DOHH2 (cell line): ENCODE measurements around the gene NUP50.

ENCODE experiments used
- H3F3A ChIP-seq: fragments of 200-600 bp; sonication (generic), shearing (Covaris generic); 2 replicates; pipeline ENCODE4 v1.6.0; 2016; ENCODE audit warnings: antibody characterized with exemption, mild to moderate bottlenecking; ENCODE audit not compliant: control insufficient read depth, insufficient read depth
- H3K27ac ChIP-seq: fragments of 200-600 bp; sonication (generic); 2 replicates; pipeline ENCODE4 v1.5.1; 2014; ENCODE audit warnings: low read depth, mild to moderate bottlenecking, low read length, moderate library complexity
- H3K27me3 ChIP-seq: fragments of 200-600 bp; sonication (generic); 2 replicates; pipeline ENCODE4 v1.6.1; 2014; ENCODE audit warnings: mild to moderate bottlenecking, low read length, mixed read lengths; ENCODE audit not compliant: control insufficient read depth
- H3K36me3 ChIP-seq: fragments of 200-600 bp; sonication (generic); 2 replicates; pipeline ENCODE4 v1.6.1; 2014; ENCODE audit warnings: mild to moderate bottlenecking, low read length, moderate library complexity, mixed read lengths; ENCODE audit not compliant: control insufficient read depth
- H3K4me1 ChIP-seq: fragments of 200-600 bp; sonication (generic); 2 replicates; pipeline ENCODE4 v1.6.1; 2014; ENCODE audit warnings: mild to moderate bottlenecking, low read length, mixed read lengths; ENCODE audit not compliant: control insufficient read depth
- H3K4me2 ChIP-seq: fragments of 200-600 bp; sonication (generic); 2 replicates; pipeline ENCODE4 v1.6.0; 2014; ENCODE audit warnings: mild to moderate bottlenecking, low read length, moderate library complexity
- H3K4me3 ChIP-seq: fragments of 200-600 bp; sonication (generic); 2 replicates; pipeline ENCODE4 v1.5.1; 2014; ENCODE audit warnings: mild to moderate bottlenecking, low read length, mixed read lengths
- H3K79me2 ChIP-seq: fragments of 200-600 bp; sonication (generic); 2 replicates; pipeline ENCODE4 v1.6.1; 2014; ENCODE audit warnings: mild to moderate bottlenecking, low read length, mixed read lengths; ENCODE audit not compliant: control insufficient read depth
- H3K9me2 ChIP-seq: fragments of 200-600 bp; sonication (generic); replicated peaks from 2 replicates; pipeline ENCODE4 v1.6.1; 2014; ENCODE audit warnings: mild to moderate bottlenecking, low read length, mixed read lengths; ENCODE audit not compliant: control insufficient read depth
- H3K9me3 ChIP-seq: fragments of 200-600 bp; sonication (generic); 2 replicates; pipeline ENCODE4 v1.6.1; 2014; ENCODE audit warnings: antibody characterized with exemption, low read length, mixed read lengths; ENCODE audit not compliant: control insufficient read depth, insufficient read depth
- H4K20me1 ChIP-seq: fragments of 200-600 bp; sonication (generic); 2 replicates; pipeline ENCODE4 v1.6.0; 2014; ENCODE audit warnings: low read depth, mild to moderate bottlenecking, antibody characterized with exemption, low read length, moderate library complexity; ENCODE audit not compliant: control insufficient read depth, insufficient read depth
- CTCF ChIP-seq: fragments of 200-600 bp; sonication (generic); IDR thresholded peaks from one replicate; pipeline ENCODE4 v1.5.1; 2014; ENCODE audit warnings: antibody characterized with exemption, mild to moderate bottlenecking, low read depth, low read length; ENCODE audit not compliant: poor library complexity, severe bottlenecking
- EZH2phosphoT487 ChIP-seq: fragments of 200-600 bp; sonication (generic); IDR thresholded peaks from 2 replicates; pipeline ENCODE4 v1.6.1; 2017; ENCODE audit warnings: borderline replicate concordance, mild to moderate bottlenecking, antibody characterized with exemption, low read length, moderate library complexity, mixed read lengths

NUP50 gene

GRCh38 chr22:45144916-45145315 lies 18.8 kb upstream of the NUP50 start:
- Histone ChIP-seq H3K36me3 (peaks cover 6% of the 10 kb centered on the region; the same call in 1 of the 2 replicates), H3F3A (no peaks in the 10 kb centered on the region), H3K9me2 (no peaks in the 10 kb centered on the region), H3K27me3 (no peaks in the 10 kb centered on the region), H4K20me1 (no peaks in the 10 kb centered on the region), H3K9me3 (no peaks in the 10 kb centered on the region), H3K4me3 (no peak overlapping the region), H3K79me2 (no peaks in the 10 kb centered on the region), H3K27ac (no peak overlapping the region), H3K4me2 (no peak overlapping the region), H3K4me1 (no peaks in the 10 kb centered on the region)
- TF ChIP-seq CTCF (no peak), EZH2phosphoT487 (no peak)

- H3K27me3 ChIP-seq = no peaks in the 10 kb centered on the region
- TF ChIP-seq CTCF (no peak), EZH2phosphoT487 (no peak)
- no peak overlapping the region for H3K4me2 ChIP-seq
- H3K4me1 ChIP-seq = no peaks in the 10 kb centered on the region
- no peaks in the 10 kb centered on the region for H3K9me3 ChIP-seq
- H3F3A ChIP-seq = no peaks in the 10 kb centered on the region
- no peaks in the 10 kb centered on the region for H3K79me2 ChIP-seq
- H3K4me3 ChIP-seq = no peak overlapping the region
- H3K27ac ChIP-seq = no peak overlapping the region
- H3K36me3 ChIP-seq = peaks cover 22% of the 10 kb centered on the region
- no peaks in the 10 kb centered on the region for H3K9me2 ChIP-seq
- H4K20me1 ChIP-seq = no peaks in the 10 kb centered on the region
Measured at GRCh38 chr22:45149671-45150070, 14.1 kb upstream of the NUP50 start.

- Histone ChIP-seq H3K79me2 (no peaks in the 10 kb centered on the region; the same call in 1 of the 2 replicates), H3K4me2 (no peak overlapping the region), H4K20me1 (no peaks in the 10 kb centered on the region), H3K4me1 (no peaks in the 10 kb centered on the region), H3F3A (no peaks in the 10 kb centered on the region), H3K27ac (no peak overlapping the region), H3K9me2 (no peaks in the 10 kb centered on the region), H3K9me3 (no peaks in the 10 kb centered on the region), H3K27me3 (no peaks in the 10 kb centered on the region), H3K36me3 (peaks cover 22% of the 10 kb centered on the region), H3K4me3 (no peak overlapping the region)
- TF ChIP-seq EZH2phosphoT487 (no peak), CTCF (no peak)
Measured at GRCh38 chr22:45150139-45150538, 13.6 kb upstream of the NUP50 start.

- no peaks in the 10 kb centered on the region for H3K4me1 ChIP-seq
- H3K9me2 ChIP-seq = no peaks in the 10 kb centered on the region
- no peaks in the 10 kb centered on the region for H3F3A ChIP-seq
- TF ChIP-seq CTCF = no peak
- TF ChIP-seq EZH2phosphoT487 = no peak
- H3K4me2 ChIP-seq = no peak overlapping the region
- no peak overlapping the region for H3K27ac ChIP-seq
- no peaks in the 10 kb centered on the region for H4K20me1 ChIP-seq
- H3K36me3 ChIP-seq = peaks cover 26% of the 10 kb centered on the region
- no peak overlapping the region for H3K4me3 ChIP-seq
- no peaks in the 10 kb centered on the region for H3K27me3 ChIP-seq
- no peaks in the 10 kb centered on the region; the same call in 1 of the 2 replicates for H3K79me2 ChIP-seq
- no peaks in the 10 kb centered on the region for H3K9me3 ChIP-seq
Measured at GRCh38 chr22:45151503-45151902, 12.2 kb upstream of the NUP50 start.
